ENCODE results near the gene CHI3L2.

Gene CHI3L2

GRCh38 chr1:111251570-111251969 lies 24.1 kb downstream of the CHI3L2 start:
- DNase-seq (ENCODE audit: low read depth in 2 of 2): no peak

- no peak for DNase-seq (ENCODE audit: low read depth in 2 of 2)
Observed at GRCh38 chr1:111252786-111253185, 25.3 kb downstream of the CHI3L2 start.

- no peak for DNase-seq (ENCODE audit: low read depth in 2 of 2)
Observed at GRCh38 chr1:111253876-111254275, 26.4 kb downstream of the CHI3L2 start.

GRCh38 chr1:111256988-111257658 lies 29.6 kb downstream of the CHI3L2 start:
- DNase-seq (ENCODE audit: low read depth in 2 of 2): no peak

GRCh38 chr1:111267801-111268508 lies 40.4 kb downstream of the CHI3L2 start:
- no peak for DNase-seq (ENCODE audit: low read depth in 2 of 2)

GRCh38 chr1:111269825-111270406 lies 42.4 kb downstream of the CHI3L2 start:
- no peak for DNase-seq (ENCODE audit: low read depth in 2 of 2)

GRCh38 chr1:111270771-111271463 lies 43.4 kb downstream of the CHI3L2 start:
- DNase-seq (ENCODE audit: low read depth in 2 of 2): no peak

- no peak for DNase-seq (ENCODE audit: low read depth in 2 of 2)
Observed at GRCh38 chr1:111271464-111271801, 43.9 kb downstream of the CHI3L2 start.

- no peak for DNase-seq (ENCODE audit: low read depth in 2 of 2)
Observed at GRCh38 chr1:111272081-111272480, 44.6 kb downstream of the CHI3L2 start.

GRCh38 chr1:111274653-111275052 lies 47.1 kb downstream of the CHI3L2 start:
- DNase-seq (ENCODE audit: low read depth in 2 of 2): no peak

- DNase-seq (ENCODE audit: low read depth in 2 of 2): no peak
Observed at GRCh38 chr1:111275079-111275478, 47.6 kb downstream of the CHI3L2 start.

- DNase-seq (ENCODE audit: low read depth in 2 of 2): no peak
Observed at GRCh38 chr1:111275780-111276433, 48.4 kb downstream of the CHI3L2 start.

- no peak for DNase-seq (ENCODE audit: low read depth in 2 of 2)
Observed at GRCh38 chr1:111279144-111279543, 51.6 kb downstream of the CHI3L2 start.

GRCh38 chr1:111280267-111280666 lies 52.8 kb downstream of the CHI3L2 start:
- DNase-seq (ENCODE audit: low read depth in 2 of 2): no peak

GRCh38 chr1:111281411-111281810 lies 53.9 kb downstream of the CHI3L2 start:
- DNase-seq (ENCODE audit: low read depth in 2 of 2): no peak

GRCh38 chr1:111283838-111284237 lies 56.3 kb downstream of the CHI3L2 start:
- no peak for DNase-seq (ENCODE audit: low read depth in 2 of 2)

- no peak for DNase-seq (ENCODE audit: low read depth in 2 of 2)
Observed at GRCh38 chr1:111285879-111286278, 58.4 kb downstream of the CHI3L2 start.

- no peak for DNase-seq (ENCODE audit: low read depth in 2 of 2)
Observed at GRCh38 chr1:111286912-111287311, 59.4 kb downstream of the CHI3L2 start.

GRCh38 chr1:111289371-111289770 lies 61.9 kb downstream of the CHI3L2 start:
- no peak for DNase-seq (ENCODE audit: low read depth in 2 of 2)

- no peak for DNase-seq (ENCODE audit: low read depth in 2 of 2)
Observed at GRCh38 chr1:111290104-111290503, 62.6 kb downstream of the CHI3L2 start.

GRCh38 chr1:111290630-111291029 lies 63.1 kb downstream of the CHI3L2 start, which contains the start of gene CHIA:
CHIA (plus strand) TSS chr1:111290851; CDS start chr1:111310468, 19,617 bp downstream.
- DNase-seq (ENCODE audit: low read depth in 2 of 2): no peak

All from stimulated activated CD4-positive, alpha-beta T cell treated with anti-CD3 and anti-CD28 coated beads, Interleukin-1b, Interleukin-23, amount 100 ng/mL, for 1 hour (primary cell).